WTC11 (cell line): ENCODE results near the gene GPR62.

ENCODE experiments used
- FOXJ3 ChIP-seq: sonication (generic); formaldehyde crosslinking; IDR thresholded peaks from 2 replicates; pipeline ENCODE4 v1.9.0; 2021; ENCODE audit warnings: missing genetic modification reagents, mild to moderate bottlenecking, borderline replicate concordance
- GABPB1 ChIP-seq: sonication (generic); formaldehyde crosslinking; IDR thresholded peaks from 2 replicates; pipeline ENCODE4 v1.8.1; 2023; ENCODE audit warnings: mild to moderate bottlenecking, missing genetic modification reagents
- JUN ChIP-seq: sonication (generic); formaldehyde crosslinking; IDR thresholded peaks from 2 replicates; pipeline ENCODE4 v1.8.0; 2023; ENCODE audit warnings: mild to moderate bottlenecking, missing genetic modification reagents
- NFE2L1 ChIP-seq: sonication (generic); formaldehyde crosslinking; IDR thresholded peaks from 2 replicates; pipeline ENCODE4 v1.8.1; 2023; ENCODE audit warnings: missing genetic modification reagents
- PRRX2 ChIP-seq: fragments of 250-450 bp; sonication (Bioruptor Pico); IDR thresholded peaks from 2 replicates; pipeline ENCODE4 v1.8.0; 2021; ENCODE audit warnings: mild to moderate bottlenecking
- RELA ChIP-seq: sonication (generic); formaldehyde crosslinking; IDR thresholded peaks from 2 replicates; pipeline ENCODE4 v1.8.1; 2022; ENCODE audit warnings: missing genetic modification reagents, mild to moderate bottlenecking, borderline replicate concordance
- SP1 ChIP-seq: sonication (generic); formaldehyde crosslinking; conservative IDR thresholded peaks from 2 replicates; pipeline ENCODE4 v1.8.1; 2022; ENCODE audit warnings: missing genetic modification reagents
- ZNF121 ChIP-seq: sonication (generic); formaldehyde crosslinking; IDR thresholded peaks from 2 replicates; pipeline ENCODE4 v1.8.0; 2023; ENCODE audit warnings: missing genetic modification reagents
- TF ChIP-seq, protein P1 (sequence below): sonication (generic); formaldehyde crosslinking; IDR thresholded peaks from 2 replicates; pipeline ENCODE4 v1.8.0; 2023; ENCODE audit warnings: missing genetic modification reagents
- TF ChIP-seq, protein P2 (sequence below): fragments of 200-600 bp; IDR thresholded peaks from 2 replicates; pipeline ENCODE4 v1.8.0; 2022; ENCODE audit warnings: antibody characterized with exemption
- TF ChIP-seq, protein P3 (sequence below): fragments of 250-450 bp; sonication (Bioruptor Pico); IDR thresholded peaks from 2 replicates; pipeline ENCODE4 v1.9.0; 2021; ENCODE audit warnings: mild to moderate bottlenecking, borderline replicate concordance
- TF ChIP-seq, protein P4 (sequence below): fragments of 250-450 bp; sonication (Bioruptor Pico); conservative IDR thresholded peaks from 2 replicates; pipeline ENCODE4 v1.9.0; 2021; ENCODE audit warnings: mild to moderate bottlenecking

DNA sequence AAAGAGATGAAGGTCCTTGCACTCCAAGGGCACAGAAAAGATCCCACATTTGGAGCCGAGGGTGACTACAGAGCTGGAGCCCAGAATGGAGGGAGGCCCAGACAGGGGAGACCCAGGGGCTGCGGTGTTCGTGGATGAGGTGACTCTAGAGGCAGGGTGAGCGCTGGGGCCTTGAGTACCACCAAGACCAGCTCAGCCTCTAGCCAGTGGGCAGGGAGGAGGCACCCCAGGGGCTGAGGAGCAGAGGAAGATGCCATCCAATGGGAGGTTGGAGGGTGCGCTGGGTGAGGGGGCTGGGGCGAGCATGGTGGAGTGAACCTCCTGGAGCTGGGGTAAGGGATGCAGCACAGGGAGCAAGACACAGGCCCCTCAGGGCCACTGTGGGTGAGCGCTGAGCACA is 26.7 kb upstream of the GPR62 start:
- TF ChIP-seq, protein P1, sequence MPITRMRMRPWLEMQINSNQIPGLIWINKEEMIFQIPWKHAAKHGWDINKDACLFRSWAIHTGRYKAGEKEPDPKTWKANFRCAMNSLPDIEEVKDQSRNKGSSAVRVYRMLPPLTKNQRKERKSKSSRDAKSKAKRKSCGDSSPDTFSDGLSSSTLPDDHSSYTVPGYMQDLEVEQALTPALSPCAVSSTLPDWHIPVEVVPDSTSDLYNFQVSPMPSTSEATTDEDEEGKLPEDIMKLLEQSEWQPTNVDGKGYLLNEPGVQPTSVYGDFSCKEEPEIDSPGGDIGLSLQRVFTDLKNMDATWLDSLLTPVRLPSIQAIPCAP (CRISPR knock-in tag): no peak
- TF ChIP-seq RELA (no peak), GABPB1 (CRISPR knock-in tag) (no peak), ZNF121 (CRISPR knock-in tag) (no peak), JUN (CRISPR knock-in tag) (no peak), SP1 (CRISPR knock-in tag) (no peak), PRRX2 (CRISPR knock-in tag) (no peak), FOXJ3 (no peak), NFE2L1 (CRISPR knock-in tag) (no peak)
- TF ChIP-seq, protein P2, sequence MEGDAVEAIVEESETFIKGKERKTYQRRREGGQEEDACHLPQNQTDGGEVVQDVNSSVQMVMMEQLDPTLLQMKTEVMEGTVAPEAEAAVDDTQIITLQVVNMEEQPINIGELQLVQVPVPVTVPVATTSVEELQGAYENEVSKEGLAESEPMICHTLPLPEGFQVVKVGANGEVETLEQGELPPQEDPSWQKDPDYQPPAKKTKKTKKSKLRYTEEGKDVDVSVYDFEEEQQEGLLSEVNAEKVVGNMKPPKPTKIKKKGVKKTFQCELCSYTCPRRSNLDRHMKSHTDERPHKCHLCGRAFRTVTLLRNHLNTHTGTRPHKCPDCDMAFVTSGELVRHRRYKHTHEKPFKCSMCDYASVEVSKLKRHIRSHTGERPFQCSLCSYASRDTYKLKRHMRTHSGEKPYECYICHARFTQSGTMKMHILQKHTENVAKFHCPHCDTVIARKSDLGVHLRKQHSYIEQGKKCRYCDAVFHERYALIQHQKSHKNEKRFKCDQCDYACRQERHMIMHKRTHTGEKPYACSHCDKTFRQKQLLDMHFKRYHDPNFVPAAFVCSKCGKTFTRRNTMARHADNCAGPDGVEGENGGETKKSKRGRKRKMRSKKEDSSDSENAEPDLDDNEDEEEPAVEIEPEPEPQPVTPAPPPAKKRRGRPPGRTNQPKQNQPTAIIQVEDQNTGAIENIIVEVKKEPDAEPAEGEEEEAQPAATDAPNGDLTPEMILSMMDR: no peak
- TF ChIP-seq, protein P3, sequence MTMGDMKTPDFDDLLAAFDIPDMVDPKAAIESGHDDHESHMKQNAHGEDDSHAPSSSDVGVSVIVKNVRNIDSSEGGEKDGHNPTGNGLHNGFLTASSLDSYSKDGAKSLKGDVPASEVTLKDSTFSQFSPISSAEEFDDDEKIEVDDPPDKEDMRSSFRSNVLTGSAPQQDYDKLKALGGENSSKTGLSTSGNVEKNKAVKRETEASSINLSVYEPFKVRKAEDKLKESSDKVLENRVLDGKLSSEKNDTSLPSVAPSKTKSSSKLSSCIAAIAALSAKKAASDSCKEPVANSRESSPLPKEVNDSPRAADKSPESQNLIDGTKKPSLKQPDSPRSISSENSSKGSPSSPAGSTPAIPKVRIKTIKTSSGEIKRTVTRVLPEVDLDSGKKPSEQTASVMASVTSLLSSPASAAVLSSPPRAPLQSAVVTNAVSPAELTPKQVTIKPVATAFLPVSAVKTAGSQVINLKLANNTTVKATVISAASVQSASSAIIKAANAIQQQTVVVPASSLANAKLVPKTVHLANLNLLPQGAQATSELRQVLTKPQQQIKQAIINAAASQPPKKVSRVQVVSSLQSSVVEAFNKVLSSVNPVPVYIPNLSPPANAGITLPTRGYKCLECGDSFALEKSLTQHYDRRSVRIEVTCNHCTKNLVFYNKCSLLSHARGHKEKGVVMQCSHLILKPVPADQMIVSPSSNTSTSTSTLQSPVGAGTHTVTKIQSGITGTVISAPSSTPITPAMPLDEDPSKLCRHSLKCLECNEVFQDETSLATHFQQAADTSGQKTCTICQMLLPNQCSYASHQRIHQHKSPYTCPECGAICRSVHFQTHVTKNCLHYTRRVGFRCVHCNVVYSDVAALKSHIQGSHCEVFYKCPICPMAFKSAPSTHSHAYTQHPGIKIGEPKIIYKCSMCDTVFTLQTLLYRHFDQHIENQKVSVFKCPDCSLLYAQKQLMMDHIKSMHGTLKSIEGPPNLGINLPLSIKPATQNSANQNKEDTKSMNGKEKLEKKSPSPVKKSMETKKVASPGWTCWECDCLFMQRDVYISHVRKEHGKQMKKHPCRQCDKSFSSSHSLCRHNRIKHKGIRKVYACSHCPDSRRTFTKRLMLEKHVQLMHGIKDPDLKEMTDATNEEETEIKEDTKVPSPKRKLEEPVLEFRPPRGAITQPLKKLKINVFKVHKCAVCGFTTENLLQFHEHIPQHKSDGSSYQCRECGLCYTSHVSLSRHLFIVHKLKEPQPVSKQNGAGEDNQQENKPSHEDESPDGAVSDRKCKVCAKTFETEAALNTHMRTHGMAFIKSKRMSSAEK (CRISPR knock-in tag): no peak
- TF ChIP-seq, protein P4, sequence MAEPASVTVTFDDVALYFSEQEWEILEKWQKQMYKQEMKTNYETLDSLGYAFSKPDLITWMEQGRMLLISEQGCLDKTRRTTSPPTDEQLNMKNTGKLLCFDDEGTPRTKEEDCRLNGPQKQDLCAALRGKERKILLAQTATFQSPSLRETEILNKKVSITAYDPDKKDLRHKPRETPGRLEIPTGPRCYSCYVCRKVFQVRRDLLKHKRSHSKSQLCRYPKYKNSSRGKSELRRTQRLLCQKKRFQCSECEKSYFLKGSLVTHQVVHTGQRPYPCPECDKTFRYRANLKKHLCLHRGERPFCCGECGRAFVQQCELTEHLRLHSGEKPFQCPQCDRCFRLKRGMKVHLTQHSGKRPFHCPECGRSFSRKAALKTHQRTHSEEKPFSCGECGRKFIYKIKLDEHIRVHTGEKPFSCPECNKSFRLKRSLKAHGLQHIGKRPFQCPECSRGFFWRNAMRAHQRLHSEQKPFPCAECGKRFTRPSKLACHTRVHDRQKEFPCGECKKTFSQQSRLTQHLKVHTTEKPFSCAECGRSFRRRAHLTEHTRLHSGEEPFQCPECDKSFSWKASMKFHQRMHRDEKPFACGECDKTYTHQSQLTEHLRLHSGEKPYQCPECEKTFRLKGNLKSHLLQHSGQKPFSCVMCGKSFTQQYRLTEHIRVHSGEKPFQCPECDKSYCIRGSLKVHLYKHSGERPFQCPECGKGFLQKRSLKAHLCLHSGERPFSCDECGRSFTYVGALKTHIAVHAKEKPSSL (CRISPR knock-in tag): no peak
